ENCODE results near the gene SURF2.

Gene SURF2

DNA sequence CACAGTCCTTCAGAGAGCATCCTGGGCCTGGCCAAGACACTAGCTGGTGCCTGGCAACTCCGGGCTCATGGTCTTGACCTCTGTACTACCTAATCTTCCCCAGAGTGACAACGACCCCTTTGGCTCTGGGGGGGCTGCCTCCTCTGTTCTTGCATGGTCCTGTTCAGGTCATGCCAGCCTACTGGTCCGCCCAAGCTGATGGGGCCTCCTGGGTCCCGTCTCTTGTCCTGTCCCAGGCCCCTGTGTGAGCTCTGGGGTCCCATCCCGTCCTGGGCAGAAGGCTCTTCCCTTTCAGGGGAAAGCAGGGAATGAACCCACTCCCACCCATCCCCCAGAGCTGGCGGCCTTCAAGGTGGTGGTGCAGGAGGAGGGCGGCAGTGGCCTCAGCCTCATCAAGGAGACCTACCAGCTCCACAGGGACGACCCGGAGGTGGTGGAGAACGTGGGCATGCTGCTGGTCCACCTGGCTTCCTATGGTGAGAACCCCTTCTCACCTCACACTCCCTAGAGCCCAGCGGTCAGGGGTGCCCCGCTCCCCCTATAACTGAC lies 48.2 kb downstream of the SURF2 start:
- FAIRE-seq, result no peak

- FAIRE-seq, result no peak
Observed at GRCh38 chr9:133405508-133406438, 49.4 kb downstream of the SURF2 start.

GRCh38 chr9:133406480-133407307 lies 50.3 kb downstream of the SURF2 start:
- FAIRE-seq, result no peak

- FAIRE-seq, result no peak
Observed at GRCh38 chr9:133408042-133408441, 51.7 kb downstream of the SURF2 start.

Measured in islet of Langerhans (tissue), 1 donor.